ENCODE measurements around the gene ERLIN1. TPM values are rescaled to one million over a fixed set of nuclear protein-coding genes. Genes with fewer than 3 reads are reported as not detected.

Gene ERLIN1
- 1 to 10 TPM; 5.3 to 8.5 (median 7.3) TPM for total RNA-seq

GRCh38 chr10:100185364-100186252, at the start of gene ERLIN1:
TSS of gene ERLIN1 (minus strand) at chr10:100186029. CDS start at chr10:100185626, 403 bp downstream.
- ATAC-seq (peak; percentile 95), DNase-seq (peak; percentile 85 to 88)
- in situ Hi-C loops (cut with MboI; ENCODE audit: low sequenced_read_pairs in 4 of 4) (no loop called here), intact Hi-C loops (cut with DNase I; ENCODE audit: low total_unique reads) (loop anchor here (1.0 to 5.0 kb wide), 5 partner anchors 44 to 338 kb away; partner anchors contain the start of genes BLOC1S2, CHUK and CWF19L1)
- H3K27me3 ChIP-seq = no peaks in the 10 kb centered on the region
- H3K27ac ChIP-seq = peak within 1 kb of the TSS; percentile 94 to 99 (median 95)
- H3K4me3 ChIP-seq = peak within 1 kb of the TSS; percentile 78 to 94 (median 90)
- H3K36me3 ChIP-seq = peaks cover 0 to 34% of the 10 kb centered on the region in 2 donors
- no peaks in the 10 kb centered on the region for H3K9me3 ChIP-seq
- H3K4me1 ChIP-seq = peaks cover 15 to 35% of the 10 kb centered on the region in 2 donors
- TF ChIP-seq POLR2A (IDR thresholded peaks at IDR 0.05) (peak; percentile 81 to 83), CTCF (IDR thresholded peaks at IDR 0.05 in 4 of 5, conservative IDR thresholded peaks at IDR 0.05 in 1 of 5) (no peak)

GRCh38 chr10:100232101-100232500, 46.3 kb upstream of the ERLIN1 start:
- ATAC-seq = no peak
- H3K4me3 ChIP-seq = no peak overlapping the region
- H3K27me3 ChIP-seq = no peaks in the 10 kb centered on the region
- H3K9me3 ChIP-seq = no peaks in the 10 kb centered on the region
- H3K36me3 ChIP-seq = peaks cover 0 to 50% of the 10 kb centered on the region in 2 donors
- intact Hi-C loops (cut with DNase I; ENCODE audit: low total_unique reads) = no loop called here
- H3K4me1 ChIP-seq = peaks cover 14 to 16% of the 10 kb centered on the region in 2 donors
- no peak overlapping the region for H3K27ac ChIP-seq
- in situ Hi-C loops (cut with MboI; ENCODE audit: low sequenced_read_pairs in 4 of 4) = no loop called here
- DNase-seq = no peak
- no peak for TF ChIP-seq CTCF (IDR thresholded peaks at IDR 0.05 in 4 of 5, conservative IDR thresholded peaks at IDR 0.05 in 1 of 5)
- TF ChIP-seq POLR2A (IDR thresholded peaks at IDR 0.05) = no peak

- peak overlapping the region; percentile 80 to 87 (median 83) for H3K27ac ChIP-seq
- intact Hi-C loops (cut with DNase I; ENCODE audit: low total_unique reads) = loop anchor here (1.0 to 2.0 kb wide), 2 partner anchors 44 to 57 kb away; partner anchors contain the start of genes BLOC1S2 and ERLIN1
- peak overlapping the region; percentile 73 to 96 (median 86) for H3K4me3 ChIP-seq
- in situ Hi-C loops (cut with MboI; ENCODE audit: low sequenced_read_pairs in 4 of 4) = no loop called here
- DNase-seq (no peak), ATAC-seq (no peak)
- H3K36me3 ChIP-seq = peaks cover 3 to 38% of the 10 kb centered on the region in 2 donors
- TF ChIP-seq POLR2A (IDR thresholded peaks at IDR 0.05) = no peak
- TF ChIP-seq CTCF (IDR thresholded peaks at IDR 0.05 in 4 of 5, conservative IDR thresholded peaks at IDR 0.05 in 1 of 5) = no peak
- H3K9me3 ChIP-seq = no peaks in the 10 kb centered on the region
- H3K4me1 ChIP-seq = peaks cover 14 to 16% of the 10 kb centered on the region in 2 donors
- H3K27me3 ChIP-seq = no peaks in the 10 kb centered on the region
Observed at GRCh38 chr10:100229819-100230422, 44.1 kb upstream of the ERLIN1 start.

GRCh38 chr10:100223879-100224278, 38.0 kb upstream of the ERLIN1 start:
- H3K36me3 ChIP-seq = peaks cover 3 to 69% of the 10 kb centered on the region in 2 donors
- ATAC-seq = no peak
- no peak overlapping the region for H3K4me3 ChIP-seq
- no peaks in the 10 kb centered on the region for H3K27me3 ChIP-seq
- DNase-seq = no peak
- in situ Hi-C loops (cut with MboI; ENCODE audit: low sequenced_read_pairs in 4 of 4) (no loop called here), intact Hi-C loops (cut with DNase I; ENCODE audit: low total_unique reads) (no loop called here)
- no peaks in the 10 kb centered on the region for H3K9me3 ChIP-seq
- peaks cover 9% of the 10 kb centered on the region in 2 donors for H3K4me1 ChIP-seq
- TF ChIP-seq CTCF (IDR thresholded peaks at IDR 0.05 in 4 of 5, conservative IDR thresholded peaks at IDR 0.05 in 1 of 5) (no peak), POLR2A (IDR thresholded peaks at IDR 0.05) (no peak)
- no peak overlapping the region for H3K27ac ChIP-seq

Measured in gastrocnemius medialis (tissue), 4 donors.